Activated B cell treated with CpG ODN at 0.5 μM for 24 hours (primary cell): ENCODE measurements around the gene MARCHF6. TPM values are rescaled to one million over a fixed set of nuclear protein-coding genes. Genes with fewer than 3 reads are reported as not detected.

Source experiments
- ATAC-seq: fragments of 200-7000 bp; cut with Tn5 transposase; one replicate; pipeline ENCODE4 v1.10.0; 2021; ENCODE audit warnings: low read depth, mild to moderate bottlenecking, moderate library complexity
- CTCF ChIA-PET: fragments of 350-600 bp; sonication (Branson Sonifier 250); formaldehyde crosslinking; loops from one replicate; lab custom pipeline; 2021; ENCODE audit warnings: antibody characterized with exemption; lab: Charles Lee
- POLR2A ChIA-PET: fragments of 350-600 bp; sonication (Branson Sonifier 250); formaldehyde crosslinking; loops from one replicate; lab custom pipeline; 2021; ENCODE audit warnings: antibody characterized with exemption; lab: Charles Lee
- DNase-seq: peaks from one replicate; pipeline ENCODE4 v3.0.0; 2022
- H3K27ac Mint-ChIP-seq: one replicate; pipeline ENCODE4 v1.8.0; 2020; ENCODE audit warnings: mixed read lengths
- H3K27me3 Mint-ChIP-seq: one replicate; pipeline ENCODE4 v1.8.0; 2021; ENCODE audit warnings: mixed read lengths
- H3K36me3 Mint-ChIP-seq: one replicate; pipeline ENCODE4 v1.8.0; 2021; ENCODE audit warnings: low read depth, mixed read lengths
- H3K4me1 Mint-ChIP-seq: one replicate; pipeline ENCODE4 v1.8.0; 2021; ENCODE audit warnings: mixed read lengths
- H3K4me3 Mint-ChIP-seq: one replicate; pipeline ENCODE4 v1.8.0; 2020; ENCODE audit warnings: mild to moderate bottlenecking, mixed read lengths
- H3K9me3 Mint-ChIP-seq: one replicate; pipeline ENCODE4 v1.8.0; 2020; ENCODE audit warnings: mixed read lengths
- CTCF ChIP-seq: fragments of 200-600 bp; IDR thresholded peaks from one replicate; pipeline ENCODE4 v1.8.0; 2022; ENCODE audit warnings: antibody characterized with exemption, mild to moderate bottlenecking
- intact Hi-C: fragments of 100-400 bp; cut with micrococcal nuclease; formaldehyde crosslinking; loops from one replicate; pipeline ENCODE4 v1.15.1; 2024
- total RNA-seq: library from RNA; stranded (reverse); gene quantifications from 2 replicates; pipeline ENCODE4 v1.2.3, GENCODE V29; 2022

Gene MARCHF6
- total RNA-seq, 1 donor from 2014 or later, result 124 TPM

- intact Hi-C loops, result loop anchor here (1.0 kb wide), 1 partner anchor 8 kb away; no protein-coding TSS in a partner anchor
- DNase-seq (no peak), ATAC-seq (no peak)
- Mint-ChIP-seq H3K36me3 (peaks cover 13% of the 10 kb centered on the region), H3K4me1 (peaks cover 80% of the 10 kb centered on the region), H3K27ac (no peak overlapping the region), H3K4me3 (no peak overlapping the region), H3K27me3 (no peaks in the 10 kb centered on the region), H3K9me3 (no peaks in the 10 kb centered on the region)
- ChIA-PET CTCF (interaction anchor here (0.9 kb wide), 1 partner anchor 77 kb away, joined by 3 read pairs; no protein-coding TSS in a partner anchor), POLR2A (interaction anchor here (0.6 kb wide), 1 partner anchor 129 kb away, joined by 3 read pairs; no protein-coding TSS in a partner anchor)
- no peak for TF ChIP-seq CTCF
Observed at GRCh38 chr5:10360686-10361085, 7.2 kb downstream of the MARCHF6 start.

GRCh38 chr5:10363519-10364185 is 10.2 kb downstream of the MARCHF6 start:
- Mint-ChIP-seq H3K4me1 (peaks cover 77% of the 10 kb centered on the region), H3K27ac (no peak overlapping the region), H3K27me3 (no peaks in the 10 kb centered on the region), H3K4me3 (no peak overlapping the region), H3K36me3 (peaks cover 20% of the 10 kb centered on the region), H3K9me3 (no peaks in the 10 kb centered on the region)
- no peak for DNase-seq
- intact Hi-C loops, result loop anchor here (1.0 kb wide), 1 partner anchor 79 kb away; no protein-coding TSS in a partner anchor
- CTCF ChIA-PET, result interaction anchor here (1.1 to 2.2 kb wide), 2 partner anchors 80 to 113 kb away, joined by 4 to 8 read pairs; partner anchors contain the start of genes ATPSCKMT and CCT5
- POLR2A ChIA-PET, result interaction anchor here (0.9 to 1.2 kb wide), 2 partner anchors 10 to 80 kb away, joined by 3 to 8 read pairs (median 6); partner anchors contain the start of gene MARCHF6
- TF ChIP-seq CTCF, result no peak
- ATAC-seq, result no peak

GRCh38 chr5:10364186-10364689 is 10.7 kb downstream of the MARCHF6 start:
- H3K27me3 Mint-ChIP-seq, result no peaks in the 10 kb centered on the region
- no peak for TF ChIP-seq CTCF
- H3K4me3 Mint-ChIP-seq, result no peak overlapping the region
- H3K27ac Mint-ChIP-seq, result no peak overlapping the region
- peaks cover 79% of the 10 kb centered on the region for H3K4me1 Mint-ChIP-seq
- no peaks in the 10 kb centered on the region for H3K9me3 Mint-ChIP-seq
- H3K36me3 Mint-ChIP-seq, result peaks cover 23% of the 10 kb centered on the region
- CTCF ChIA-PET, result interaction anchor here (0.6 to 2.2 kb wide), 3 partner anchors 9 to 114 kb away, joined by 3 to 8 read pairs (median 4); partner anchors contain the start of genes ATPSCKMT and CCT5
- ATAC-seq, result peak; percentile 25
- POLR2A ChIA-PET, result interaction anchor here (0.9 to 1.2 kb wide), 2 partner anchors 11 to 80 kb away, joined by 3 to 8 read pairs; partner anchors contain the start of gene MARCHF6
- DNase-seq, result no peak
- intact Hi-C loops, result loop anchor here (1.0 kb wide), 1 partner anchor 80 kb away; no protein-coding TSS in a partner anchor

- CTCF ChIA-PET, result no interaction called here
- no peak for TF ChIP-seq CTCF
- POLR2A ChIA-PET, result no interaction called here
- Mint-ChIP-seq H3K27ac (no peak overlapping the region), H3K4me3 (no peak overlapping the region), H3K36me3 (peaks cover 19% of the 10 kb centered on the region), H3K9me3 (no peaks in the 10 kb centered on the region), H3K27me3 (no peaks in the 10 kb centered on the region), H3K4me1 (peaks cover 77% of the 10 kb centered on the region)
- intact Hi-C loops, result no loop called here
- DNase-seq (no peak), ATAC-seq (no peak)
Observed at GRCh38 chr5:10365782-10366181, 12.3 kb downstream of the MARCHF6 start.
